Measurements from ENCODE around the gene PTPRH. TPM values are rescaled to one million over a fixed set of nuclear protein-coding genes. Genes with fewer than 3 reads are reported as not detected.
A peak's percentile ranks its signal among the peaks of the same experiment; 100 is the strongest.

PTPRH gene
- total and polyA plus RNA-seq, 9 of the 15 experiments (the other 6 are each of a cell fraction or from before 2014, with no cell fraction given) = 0.87 to 34.3 (median 22.7) TPM

DNA sequence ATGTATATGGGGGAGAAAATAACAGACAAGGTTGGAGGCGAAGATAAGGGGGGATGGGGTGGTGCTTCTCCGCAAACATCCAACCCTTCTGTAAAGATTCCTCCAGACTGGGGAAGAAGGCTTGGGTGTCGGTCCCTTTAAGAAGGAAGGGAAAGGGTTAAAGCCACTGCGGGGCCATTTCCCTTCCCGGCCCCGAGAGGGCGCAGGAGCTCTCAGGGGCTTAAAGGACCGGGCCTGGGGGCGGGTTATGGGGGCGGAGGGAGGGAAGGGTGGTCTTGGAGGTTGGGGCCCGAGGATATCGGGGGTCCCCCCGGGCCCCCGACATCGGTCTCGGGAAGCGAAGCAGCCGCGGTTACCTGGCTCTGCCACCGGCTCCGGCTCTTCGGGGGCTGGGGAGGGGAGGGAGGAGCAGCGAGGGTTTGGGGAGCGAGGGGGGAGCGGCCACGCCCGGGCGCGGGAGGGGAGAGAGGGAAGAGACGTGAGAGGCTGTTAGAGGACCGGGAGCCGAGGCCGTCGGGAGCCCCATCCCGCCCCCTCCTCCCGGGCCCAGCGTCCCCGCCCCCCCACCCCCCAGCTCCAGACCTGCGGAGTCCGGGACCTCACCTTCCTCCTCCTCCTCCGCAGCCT is 63.1 kb downstream of the PTPRH start (continued):
- TF ChIP-seq, protein P1, sequence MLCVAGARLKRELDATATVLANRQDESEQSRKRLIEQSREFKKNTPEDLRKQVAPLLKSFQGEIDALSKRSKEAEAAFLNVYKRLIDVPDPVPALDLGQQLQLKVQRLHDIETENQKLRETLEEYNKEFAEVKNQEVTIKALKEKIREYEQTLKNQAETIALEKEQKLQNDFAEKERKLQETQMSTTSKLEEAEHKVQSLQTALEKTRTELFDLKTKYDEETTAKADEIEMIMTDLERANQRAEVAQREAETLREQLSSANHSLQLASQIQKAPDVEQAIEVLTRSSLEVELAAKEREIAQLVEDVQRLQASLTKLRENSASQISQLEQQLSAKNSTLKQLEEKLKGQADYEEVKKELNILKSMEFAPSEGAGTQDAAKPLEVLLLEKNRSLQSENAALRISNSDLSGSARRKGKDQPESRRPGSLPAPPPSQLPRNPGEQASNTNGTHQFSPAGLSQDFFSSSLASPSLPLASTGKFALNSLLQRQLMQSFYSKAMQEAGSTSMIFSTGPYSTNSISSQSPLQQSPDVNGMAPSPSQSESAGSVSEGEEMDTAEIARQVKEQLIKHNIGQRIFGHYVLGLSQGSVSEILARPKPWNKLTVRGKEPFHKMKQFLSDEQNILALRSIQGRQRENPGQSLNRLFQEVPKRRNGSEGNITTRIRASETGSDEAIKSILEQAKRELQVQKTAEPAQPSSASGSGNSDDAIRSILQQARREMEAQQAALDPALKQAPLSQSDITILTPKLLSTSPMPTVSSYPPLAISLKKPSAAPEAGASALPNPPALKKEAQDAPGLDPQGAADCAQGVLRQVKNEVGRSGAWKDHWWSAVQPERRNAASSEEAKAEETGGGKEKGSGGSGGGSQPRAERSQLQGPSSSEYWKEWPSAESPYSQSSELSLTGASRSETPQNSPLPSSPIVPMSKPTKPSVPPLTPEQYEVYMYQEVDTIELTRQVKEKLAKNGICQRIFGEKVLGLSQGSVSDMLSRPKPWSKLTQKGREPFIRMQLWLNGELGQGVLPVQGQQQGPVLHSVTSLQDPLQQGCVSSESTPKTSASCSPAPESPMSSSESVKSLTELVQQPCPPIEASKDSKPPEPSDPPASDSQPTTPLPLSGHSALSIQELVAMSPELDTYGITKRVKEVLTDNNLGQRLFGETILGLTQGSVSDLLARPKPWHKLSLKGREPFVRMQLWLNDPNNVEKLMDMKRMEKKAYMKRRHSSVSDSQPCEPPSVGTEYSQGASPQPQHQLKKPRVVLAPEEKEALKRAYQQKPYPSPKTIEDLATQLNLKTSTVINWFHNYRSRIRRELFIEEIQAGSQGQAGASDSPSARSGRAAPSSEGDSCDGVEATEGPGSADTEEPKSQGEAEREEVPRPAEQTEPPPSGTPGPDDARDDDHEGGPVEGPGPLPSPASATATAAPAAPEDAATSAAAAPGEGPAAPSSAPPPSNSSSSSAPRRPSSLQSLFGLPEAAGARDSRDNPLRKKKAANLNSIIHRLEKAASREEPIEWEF (CRISPR knock-in tag; IDR thresholded peaks at IDR 0.05) = no peak
- TF ChIP-seq TCF3 (CRISPR knock-in tag; IDR thresholded peaks at IDR 0.05) (peak; percentile 60), OTX1 (CRISPR knock-in tag; IDR thresholded peaks at IDR 0.05) (no peak), SP1 (CRISPR knock-in tag; IDR thresholded peaks at IDR 0.05) (no peak), RAD21 (CRISPR knock-in tag; conservative IDR thresholded peaks at IDR 0.05 in 1 of 2, IDR thresholded peaks at IDR 0.05 in 1 of 2) (peak; percentile 43 to 53), KDM1A (IDR thresholded peaks at IDR 0.05) (peak; percentile 19 to 59; a peak in 1 of 4 replicates), C11orf30 (IDR thresholded peaks at IDR 0.05; ENCODE audit: low read depth) (no peak), KLF16 (IDR thresholded peaks at IDR 0.05) (peak; percentile 66), ZNF311 (CRISPR knock-in tag; IDR thresholded peaks at IDR 0.05) (no peak), EP300 (IDR thresholded peaks at IDR 0.05; ENCODE audit: low read length) (peak; percentile 57; the same call in 1 of the 2 replicates), SAP30 (IDR thresholded peaks at IDR 0.05; ENCODE audit: borderline replicate concordance, insufficient read depth, low read depth, low read length, poor library complexity, severe bottlenecking) (no peak), TEAD1 (CRISPR knock-in tag; IDR thresholded peaks at IDR 0.05) (peak in 1 of 2 experiments; percentile 18; a peak in 1 of 4 replicates), SPI1 (IDR thresholded peaks at IDR 0.05; ENCODE audit: borderline replicate concordance, low read depth, low read length) (0 out of 2 replicates have a peak, but pooled peaks have one; percentile 1)
- TF ChIP-seq, protein P2, sequence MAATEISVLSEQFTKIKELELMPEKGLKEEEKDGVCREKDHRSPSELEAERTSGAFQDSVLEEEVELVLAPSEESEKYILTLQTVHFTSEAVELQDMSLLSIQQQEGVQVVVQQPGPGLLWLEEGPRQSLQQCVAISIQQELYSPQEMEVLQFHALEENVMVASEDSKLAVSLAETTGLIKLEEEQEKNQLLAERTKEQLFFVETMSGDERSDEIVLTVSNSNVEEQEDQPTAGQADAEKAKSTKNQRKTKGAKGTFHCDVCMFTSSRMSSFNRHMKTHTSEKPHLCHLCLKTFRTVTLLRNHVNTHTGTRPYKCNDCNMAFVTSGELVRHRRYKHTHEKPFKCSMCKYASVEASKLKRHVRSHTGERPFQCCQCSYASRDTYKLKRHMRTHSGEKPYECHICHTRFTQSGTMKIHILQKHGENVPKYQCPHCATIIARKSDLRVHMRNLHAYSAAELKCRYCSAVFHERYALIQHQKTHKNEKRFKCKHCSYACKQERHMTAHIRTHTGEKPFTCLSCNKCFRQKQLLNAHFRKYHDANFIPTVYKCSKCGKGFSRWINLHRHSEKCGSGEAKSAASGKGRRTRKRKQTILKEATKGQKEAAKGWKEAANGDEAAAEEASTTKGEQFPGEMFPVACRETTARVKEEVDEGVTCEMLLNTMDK (IDR thresholded peaks at IDR 0.05; ENCODE audit: borderline replicate concordance, insufficient read depth, low read depth, low read length, poor library complexity, severe bottlenecking) = peak; percentile 95
- TF ChIP-seq, protein P3, sequence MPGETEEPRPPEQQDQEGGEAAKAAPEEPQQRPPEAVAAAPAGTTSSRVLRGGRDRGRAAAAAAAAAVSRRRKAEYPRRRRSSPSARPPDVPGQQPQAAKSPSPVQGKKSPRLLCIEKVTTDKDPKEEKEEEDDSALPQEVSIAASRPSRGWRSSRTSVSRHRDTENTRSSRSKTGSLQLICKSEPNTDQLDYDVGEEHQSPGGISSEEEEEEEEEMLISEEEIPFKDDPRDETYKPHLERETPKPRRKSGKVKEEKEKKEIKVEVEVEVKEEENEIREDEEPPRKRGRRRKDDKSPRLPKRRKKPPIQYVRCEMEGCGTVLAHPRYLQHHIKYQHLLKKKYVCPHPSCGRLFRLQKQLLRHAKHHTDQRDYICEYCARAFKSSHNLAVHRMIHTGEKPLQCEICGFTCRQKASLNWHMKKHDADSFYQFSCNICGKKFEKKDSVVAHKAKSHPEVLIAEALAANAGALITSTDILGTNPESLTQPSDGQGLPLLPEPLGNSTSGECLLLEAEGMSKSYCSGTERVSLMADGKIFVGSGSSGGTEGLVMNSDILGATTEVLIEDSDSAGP (CRISPR knock-in tag; IDR thresholded peaks at IDR 0.05) = peak; percentile 99
- TF ChIP-seq, protein P4, sequence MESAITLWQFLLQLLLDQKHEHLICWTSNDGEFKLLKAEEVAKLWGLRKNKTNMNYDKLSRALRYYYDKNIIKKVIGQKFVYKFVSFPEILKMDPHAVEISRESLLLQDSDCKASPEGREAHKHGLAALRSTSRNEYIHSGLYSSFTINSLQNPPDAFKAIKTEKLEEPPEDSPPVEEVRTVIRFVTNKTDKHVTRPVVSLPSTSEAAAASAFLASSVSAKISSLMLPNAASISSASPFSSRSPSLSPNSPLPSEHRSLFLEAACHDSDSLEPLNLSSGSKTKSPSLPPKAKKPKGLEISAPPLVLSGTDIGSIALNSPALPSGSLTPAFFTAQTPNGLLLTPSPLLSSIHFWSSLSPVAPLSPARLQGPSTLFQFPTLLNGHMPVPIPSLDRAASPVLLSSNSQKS (CRISPR knock-in tag; IDR thresholded peaks at IDR 0.05) = no peak

Measured in K562 (cell line).